Pancreas (tissue), 10 donors: ENCODE data around the gene SMCP. TPM values are rescaled to one million over a fixed set of nuclear protein-coding genes. Genes with fewer than 3 reads are reported as not detected.

Source experiments
- ATAC-seq, 4 donors: fragments of 200-7000 bp; cut with Tn5 transposase; one replicate each; pipeline versions ENCODE4 v1.8.0 to v1.9.1; 2020; ENCODE audit warnings: mild to moderate bottlenecking in 4 of 4, moderate library complexity in 4 of 4
- DNase-seq, 6 donors: peaks; one replicate each; pipeline ENCODE4 v3.0.0-alpha.2; 2020
- FAIRE-seq: peaks from 2 replicates; lab custom pipeline; 2012; peaks lifted over from hg19 to GRCh38; lab: Jason Lieb, UNC
- H3K27ac ChIP-seq, 4 donors: fragments of 200-600 bp; sonication (generic); 1 replicate in 3 of 4; 2 replicates in 1 of 4; pipeline versions ENCODE4 v1.5.0 to v1.8.0; 2020
- H3K27me3 ChIP-seq, 4 donors: fragments of 200-600 bp; one replicate each; pipeline ENCODE4 v1.8.0; 2021
- H3K36me3 ChIP-seq, 3 donors: fragments of 200-600 bp; sonication (generic) in 1 of 3; one replicate each; pipeline versions ENCODE4 v1.5.0 to v1.8.0; 2020 to 2021
- H3K4me1 ChIP-seq, 3 donors: fragments of 200-600 bp; one replicate each; pipeline ENCODE4 v1.8.0; 2021
- H3K4me3 ChIP-seq, 4 donors: fragments of 200-600 bp; sonication (generic) in 2 of 4; one replicate each; pipeline versions ENCODE4 v1.5.0 to v1.8.0; 2020 to 2021
- H3K9me3 ChIP-seq, 4 donors: fragments of 200-600 bp; one replicate each; pipeline ENCODE4 v1.8.0; 2021
- CTCF ChIP-seq, 4 donors: fragments of 200-600 bp; sonication (generic) in 3 of 4; IDR thresholded peaks; one replicate each; pipeline versions ENCODE4 v1.5.0 to v1.8.0; 2021; ENCODE audit warnings: antibody characterized with exemption in 4 of 4
- WGBS, 2 donors: extraction: QIAGEN DNeasy Blood & Tissue Kit; methylation state at CpG; one replicate each; pipeline ENCODE4 v1.1.7; 2013; 5-methylcytosine and 5-hydroxymethylcytosine counted together
- intact Hi-C, 3 donors: fragments of 100-400 bp; cut with DNase I; formaldehyde crosslinking; loops; one replicate each; pipeline versions ENCODE4 v1.11.1 to v1.14.2; 2022
- polyA plus RNA-seq, 2 donors: library from polyadenylated mRNA; stranded (reverse); fragments of 200-250 nt; gene quantifications; one replicate each; pipeline ENCODE4 v1.2.3, GENCODE V29; 2013
- total RNA-seq, 6 donors: library from RNA; stranded (reverse); fragmentation: NEBNext Ultra II Directional in 4 of 6; extraction: Animal tissue kit (Norgen Biotek cat#: 25700) in 4 of 6; gene quantifications; one replicate each; pipeline versions ENCODE4 v1.2.1 to v1.2.4, GENCODE V29; 2021 to 2023
- donor health status: healthy with polysubstance abuse.
- donor health status: DM: no; HTN: no; CAD: no; lungs with moderate emphysema.
- donor health status: DM: no; HTN: no; CAD: no.
- donor health status: control.
- donor health status: control.
- donor health status: Bipolar disorder and iron deficiency.
- donor health status: DM: yes; HTN: yes; CAD: no.
- donor health status: DM: no; HTN: no; CAD: no.
- donor health status: DM: no; HTN: no; CAD: no.
- donor health status: DM: yes; HTN: yes; CAD: no.

Gene SMCP
- total and polyA plus RNA-seq, 8 donors: not detected

GRCh38 chr1:152904688-152905440 lies 26.7 kb downstream of the SMCP start:
- WGBS, 2 donors: 83 to 84% methylated on average over 7 of the region's 7 CpGs
- FAIRE-seq: no peak

GRCh38 chr1:152906023-152906565 lies 28.0 kb downstream of the SMCP start:
- no peaks in the 10 kb centered on the region for H3K4me1 ChIP-seq
- no peaks in the 10 kb centered on the region for H3K36me3 ChIP-seq
- H3K9me3 ChIP-seq: no peaks in the 10 kb centered on the region
- 16 to 20% methylated on average over 5 of the region's 5 CpGs for WGBS, 2 donors
- H3K27ac ChIP-seq: no peak overlapping the region
- peaks cover 0 to 7% (median 0%) of the 10 kb centered on the region in 4 donors for H3K27me3 ChIP-seq
- DNase-seq (peak in 2 of 6 donors; percentile 22 to 28), FAIRE-seq (no peak), ATAC-seq (peak in 3 of 4 donors; percentile 32 to 78 (median 50))
- H3K4me3 ChIP-seq: no peak overlapping the region
- no peak for TF ChIP-seq CTCF (IDR thresholded peaks at IDR 0.05)
- intact Hi-C loops: no loop called here

More at GRCh38 chr1:152904688-152905440, 26.7 kb downstream of the SMCP start:
- Histone ChIP-seq H3K27ac (no peak overlapping the region), H3K36me3 (no peaks in the 10 kb centered on the region), H3K9me3 (no peaks in the 10 kb centered on the region), H3K27me3 (peaks cover 0 to 7% (median 0%) of the 10 kb centered on the region in 4 donors), H3K4me1 (no peaks in the 10 kb centered on the region), H3K4me3 (no peak overlapping the region)
- intact Hi-C loops: no loop called here
- no peak for TF ChIP-seq CTCF (IDR thresholded peaks at IDR 0.05)
- ATAC-seq (no peak), DNase-seq (no peak)

DNA sequence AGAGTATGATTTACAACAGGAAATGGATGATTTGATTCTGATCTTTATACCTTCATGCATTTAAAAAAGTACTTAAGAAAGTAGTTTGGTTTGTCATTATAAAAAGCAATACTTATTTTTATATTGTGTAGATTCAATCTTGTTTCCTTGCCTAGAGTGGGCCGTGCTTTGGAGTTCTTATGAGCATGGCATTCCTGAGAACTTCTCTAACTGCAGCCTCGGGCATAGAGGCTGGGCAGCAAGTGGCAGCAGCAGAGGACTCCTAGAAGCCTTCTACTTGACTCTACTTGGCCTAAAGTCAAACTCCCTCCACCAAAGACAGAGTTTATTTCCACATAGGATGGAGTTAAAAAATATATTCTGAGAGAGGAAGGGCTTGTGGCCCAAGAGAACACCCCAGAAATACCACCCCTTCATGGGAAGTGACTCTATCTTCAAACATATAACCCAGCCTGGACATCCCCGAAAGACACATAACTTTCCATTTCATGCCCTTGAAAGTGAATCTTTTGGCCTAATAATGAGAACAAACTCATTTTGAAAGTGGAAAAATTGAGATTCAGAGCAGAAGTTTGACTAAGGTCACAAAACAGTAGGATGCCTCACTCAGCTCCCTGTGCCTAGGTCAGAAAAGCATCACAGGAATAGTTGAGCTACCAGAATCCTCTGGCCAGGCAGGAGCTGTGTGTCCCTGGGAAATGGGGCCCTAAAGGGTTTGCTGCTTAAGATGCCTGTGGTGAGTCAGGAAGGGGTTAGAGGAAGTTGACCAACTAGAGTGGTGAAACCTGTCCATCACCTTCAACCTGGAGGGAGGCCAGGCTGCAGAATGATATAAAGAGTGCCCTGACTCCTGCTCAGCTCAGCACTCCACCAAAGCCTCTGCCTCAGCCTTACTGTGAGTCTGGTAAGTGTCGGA lies 29.8 kb downstream of the SMCP start, which contains the start of gene IVL:
Gene IVL (plus strand): TSS at position 861 of the 916 bp plus-strand sequence. CDS start 1,252 bp downstream, outside the sequence.
- Histone ChIP-seq H3K9me3 (no peaks in the 10 kb centered on the region), H3K4me3 (no peak within 1 kb of the TSS), H3K27me3 (peaks cover 0 to 7% (median 0%) of the 10 kb centered on the region in 4 donors), H3K4me1 (no peaks in the 10 kb centered on the region), H3K27ac (no peak within 1 kb of the TSS), H3K36me3 (no peaks in the 10 kb centered on the region)
- intact Hi-C loops: no loop called here
- no peak for ATAC-seq
- 71 to 77% methylated on average over 4 of the region's 4 CpGs for WGBS, 2 donors
- FAIRE-seq: no peak
- no peak for TF ChIP-seq CTCF (IDR thresholded peaks at IDR 0.05)
- DNase-seq: no peak

DNA sequence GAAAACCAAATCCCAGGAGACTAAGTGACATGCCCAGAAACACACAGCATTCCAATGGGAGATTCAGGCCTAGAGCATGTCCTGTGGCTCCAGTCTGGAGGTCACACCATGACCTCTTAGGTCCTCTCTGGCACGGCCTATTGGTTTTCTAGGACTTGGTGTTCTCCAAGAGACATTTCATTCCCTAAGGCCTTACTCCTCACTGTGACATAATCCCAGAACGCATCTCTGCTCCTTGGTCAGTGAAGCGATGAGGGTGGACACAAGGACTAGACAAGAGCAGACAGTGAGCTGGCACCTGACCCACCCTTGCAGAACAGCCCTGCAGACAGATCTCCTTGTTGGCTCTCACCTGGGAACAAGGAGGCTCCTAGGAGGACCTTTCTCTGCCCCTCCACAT lies 31.1 kb downstream of the SMCP start:
- ATAC-seq (no peak), DNase-seq (no peak), FAIRE-seq (no peak)
- no peak overlapping the region for H3K27ac ChIP-seq
- no peaks in the 10 kb centered on the region for H3K4me1 ChIP-seq
- intact Hi-C loops: no loop called here
- no peak overlapping the region for H3K4me3 ChIP-seq
- peaks cover 0 to 7% (median 0%) of the 10 kb centered on the region in 4 donors for H3K27me3 ChIP-seq
- H3K36me3 ChIP-seq: no peaks in the 10 kb centered on the region
- 81 to 85% methylated on average over 3 of the region's 3 CpGs for WGBS, 2 donors
- no peaks in the 10 kb centered on the region for H3K9me3 ChIP-seq
- no peak for TF ChIP-seq CTCF (IDR thresholded peaks at IDR 0.05)
